ENCODE results near the gene KLK14. TPM values are rescaled to one million over a fixed set of nuclear protein-coding genes. Genes with fewer than 3 reads are reported as not detected.

KLK14 gene
- total RNA-seq, 3 donors from 2014 or later = 0.41 TPM; not detected in 2

GRCh38 chr19:51059715-51060114 lies 23.0 kb downstream of the KLK14 start:
- intact Hi-C loops (cut with DNase I, micrococcal nuclease) = no loop called here
- ATAC-seq (no peak), DNase-seq (no peak)

GRCh38 chr19:51055866-51056265 lies 26.8 kb downstream of the KLK14 start:
- ATAC-seq (no peak), DNase-seq (no peak)
- no peak overlapping the region for H3K4me3 ChIP-seq
- no peaks in the 10 kb centered on the region for H3K4me1 ChIP-seq (ENCODE audit: low read depth)
- no peak for TF ChIP-seq CTCF (IDR thresholded peaks at IDR 0.05)
- H3K9me3 ChIP-seq = no peaks in the 10 kb centered on the region
- intact Hi-C loops (cut with DNase I, micrococcal nuclease) = no loop called here
- H3K36me3 ChIP-seq (ENCODE audit: low read depth) = no peaks in the 10 kb centered on the region

More at GRCh38 chr19:51059715-51060114, 23.0 kb downstream of the KLK14 start:
- Histone ChIP-seq H3K4me1 (ENCODE audit: low read depth) (no peaks in the 10 kb centered on the region), H3K36me3 (ENCODE audit: low read depth) (no peaks in the 10 kb centered on the region), H3K9me3 (no peaks in the 10 kb centered on the region), H3K4me3 (no peak overlapping the region)
- no peak for TF ChIP-seq CTCF (IDR thresholded peaks at IDR 0.05)

DNA sequence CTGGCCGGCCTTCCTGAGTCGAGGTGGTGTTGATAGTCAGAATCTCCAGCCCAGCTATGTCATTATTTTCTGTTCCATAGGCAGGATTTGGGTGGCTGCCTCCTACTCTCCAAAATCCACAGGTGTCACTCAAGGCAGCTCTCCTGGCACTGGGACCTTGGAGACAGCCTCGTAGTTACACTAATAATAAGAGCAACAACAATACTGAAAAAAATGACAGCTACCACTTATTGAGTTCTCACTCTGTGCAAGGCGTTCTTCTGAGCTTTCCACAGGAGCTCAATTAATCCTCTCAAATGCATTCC lies 35.7 kb downstream of the KLK14 start:
- no peak overlapping the region for H3K4me3 ChIP-seq
- no peaks in the 10 kb centered on the region for H3K9me3 ChIP-seq
- TF ChIP-seq CTCF (IDR thresholded peaks at IDR 0.05) = no peak
- no peak for DNase-seq
- no peak for ATAC-seq
- H3K4me1 ChIP-seq (ENCODE audit: low read depth) = no peaks in the 10 kb centered on the region
- intact Hi-C loops (cut with DNase I, micrococcal nuclease) = no loop called here
- no peaks in the 10 kb centered on the region for H3K36me3 ChIP-seq (ENCODE audit: low read depth)

DNA sequence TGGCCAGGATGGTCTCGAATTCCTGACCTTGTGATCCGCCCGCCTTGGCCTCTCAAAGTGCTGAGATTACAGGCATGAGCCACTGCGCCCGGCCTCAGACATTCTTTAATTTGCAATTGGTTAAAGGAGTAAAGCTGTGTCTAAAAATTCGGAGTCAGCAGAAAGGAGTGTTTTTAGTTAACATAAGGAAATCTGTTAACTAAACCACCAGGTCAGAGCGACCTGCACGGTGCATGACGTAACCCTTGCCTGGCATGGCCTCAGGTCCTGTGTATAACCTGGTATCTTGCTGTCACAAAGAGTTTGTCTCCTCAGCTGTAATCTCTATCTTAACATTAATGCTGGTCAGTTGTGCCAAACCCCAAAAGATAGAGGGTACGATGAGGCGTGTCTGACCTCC lies 38.4 kb downstream of the KLK14 start:
- Histone ChIP-seq H3K36me3 (ENCODE audit: low read depth) (no peaks in the 10 kb centered on the region), H3K4me3 (no peak overlapping the region), H3K9me3 (no peaks in the 10 kb centered on the region), H3K4me1 (ENCODE audit: low read depth) (no peaks in the 10 kb centered on the region)
- no peak for TF ChIP-seq CTCF (IDR thresholded peaks at IDR 0.05)
- no peak for ATAC-seq
- no peak for DNase-seq
- intact Hi-C loops (cut with DNase I, micrococcal nuclease) = no loop called here

DNA sequence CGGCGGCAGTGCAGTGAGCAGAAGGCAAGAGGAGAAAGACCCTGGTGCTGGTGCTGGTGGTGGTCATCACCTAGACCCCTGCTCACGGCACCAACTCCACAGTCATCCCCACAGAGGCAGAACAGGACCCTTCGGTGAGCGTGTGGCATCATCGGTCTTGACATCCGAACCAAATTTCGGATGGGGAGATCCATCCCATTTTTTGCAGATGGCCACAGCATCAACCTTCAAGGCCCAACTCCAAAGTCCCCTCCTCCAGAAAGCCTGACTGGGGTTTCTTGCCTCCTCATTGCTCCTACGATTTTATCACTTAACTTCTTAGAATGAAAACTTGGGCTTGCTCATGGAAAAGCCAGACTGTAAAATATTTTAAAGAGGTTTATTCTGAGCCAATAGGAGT lies 39.2 kb downstream of the KLK14 start:
- no peak overlapping the region for H3K4me3 ChIP-seq
- TF ChIP-seq CTCF (IDR thresholded peaks at IDR 0.05) = no peak
- H3K9me3 ChIP-seq = no peaks in the 10 kb centered on the region
- no peak for ATAC-seq
- no peaks in the 10 kb centered on the region for H3K4me1 ChIP-seq (ENCODE audit: low read depth)
- no peak for DNase-seq
- H3K36me3 ChIP-seq (ENCODE audit: low read depth) = no peaks in the 10 kb centered on the region
- intact Hi-C loops (cut with DNase I, micrococcal nuclease) = no loop called here

DNA sequence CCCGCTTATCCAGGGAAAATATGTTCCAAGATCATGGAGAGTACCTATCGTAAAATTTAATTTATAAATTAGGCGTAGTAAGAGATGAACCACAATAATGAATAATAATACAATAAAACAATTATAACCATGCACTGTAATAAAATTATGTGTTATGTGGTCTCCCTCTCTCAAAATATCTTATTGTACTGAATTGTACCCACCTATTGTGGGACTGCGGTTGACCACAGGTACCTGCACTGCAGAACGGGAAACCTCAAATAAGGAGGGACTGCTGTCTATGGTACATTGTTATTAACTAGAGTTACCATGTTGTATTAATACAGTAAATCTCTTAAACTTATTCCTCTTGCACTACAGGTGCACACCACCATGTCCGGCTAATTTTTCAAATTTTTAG lies 42.5 kb downstream of the KLK14 start:
- Histone ChIP-seq H3K36me3 (ENCODE audit: low read depth) (no peaks in the 10 kb centered on the region), H3K4me3 (no peak overlapping the region), H3K9me3 (no peaks in the 10 kb centered on the region), H3K4me1 (ENCODE audit: low read depth) (no peaks in the 10 kb centered on the region)
- no peak for TF ChIP-seq CTCF (IDR thresholded peaks at IDR 0.05)
- ATAC-seq (no peak), DNase-seq (no peak)
- intact Hi-C loops (cut with DNase I, micrococcal nuclease) = no loop called here

Data from mucosa of descending colon (tissue), 3 donors.